ENCODE results near the gene SPTB.
"Not testable (repeated sequence)": the region's sequence is repeated elsewhere in the genome, so short reads cannot be mapped to it uniquely, and the experiment has no call there.

Gene SPTB

GRCh38 chr14:64815257-64815656, 64.5 kb downstream of the SPTB start:
- DNase-seq, result no peak

- DNase-seq, result peak; percentile 48
Observed at GRCh38 chr14:64812412-64812811, 67.3 kb downstream of the SPTB start.

GRCh38 chr14:64811676-64812075, 68.0 kb downstream of the SPTB start:
- no peak for DNase-seq

GRCh38 chr14:64808449-64808848, 71.3 kb downstream of the SPTB start:
- DNase-seq, result no peak

- no peak for DNase-seq
Observed at GRCh38 chr14:64807551-64807950, 72.2 kb downstream of the SPTB start.

- DNase-seq, result no peak
Observed at GRCh38 chr14:64806862-64807495, 72.7 kb downstream of the SPTB start.

GRCh38 chr14:64806202-64806861, 73.4 kb downstream of the SPTB start:
- no peak for DNase-seq

GRCh38 chr14:64805646-64806045, 74.1 kb downstream of the SPTB start:
- not testable (repeated sequence) for DNase-seq

- no peak for DNase-seq
Observed at GRCh38 chr14:64804754-64805260, 74.9 kb downstream of the SPTB start.

- peak; percentile 38 for DNase-seq
Observed at GRCh38 chr14:64801800-64802199, 77.9 kb downstream of the SPTB start.

- DNase-seq, result no peak
Observed at GRCh38 chr14:64801046-64801445, 78.7 kb downstream of the SPTB start.

GRCh38 chr14:64800000-64800399, 79.7 kb downstream of the SPTB start:
- DNase-seq, result peak; percentile 3

- DNase-seq, result no peak
Observed at GRCh38 chr14:64799555-64799954, 80.2 kb downstream of the SPTB start.

GRCh38 chr14:64796369-64796768, 83.3 kb downstream of the SPTB start:
- no peak for DNase-seq

- peak; percentile 2 for DNase-seq
Observed at GRCh38 chr14:64795921-64796320, 83.8 kb downstream of the SPTB start.

- DNase-seq, result no peak
Observed at GRCh38 chr14:64795211-64795610, 84.5 kb downstream of the SPTB start.

- DNase-seq, result no peak
Observed at GRCh38 chr14:64792871-64793560, 86.7 kb downstream of the SPTB start.

GRCh38 chr14:64792231-64792630, 87.5 kb downstream of the SPTB start:
- no peak for DNase-seq

GRCh38 chr14:64790478-64790877, 89.2 kb downstream of the SPTB start:
- DNase-seq, result no peak

GRCh38 chr14:64789696-64790095, 90.0 kb downstream of the SPTB start:
- no peak for DNase-seq

GRCh38 chr14:64788706-64789105, 91.0 kb downstream of the SPTB start:
- DNase-seq, result no peak

- DNase-seq, result no peak
Observed at GRCh38 chr14:64787619-64788018, 92.1 kb downstream of the SPTB start.

- no peak for DNase-seq
Observed at GRCh38 chr14:64786296-64787149, 93.2 kb downstream of the SPTB start.
